H1 (cell line): ENCODE data around the gene GAN. TPM values are rescaled to one million over a fixed set of nuclear protein-coding genes. Genes with fewer than 3 reads are reported as not detected.

Experiments
- ATF3 ChIP-seq: IDR thresholded peaks from 2 replicates; pipeline ENCODE4 v1.6.1; 2011; ENCODE audit warnings: low read depth, mild to moderate bottlenecking, low read length; ENCODE audit not compliant: insufficient read depth
- BACH1 ChIP-seq: IDR thresholded peaks from 2 replicates; pipeline ENCODE4 v1.6.1; 2012; ENCODE audit warnings: low read length, improper control_type of control experiment
- CHD7 ChIP-seq: fragments of 300-600 bp; sonication (generic); IDR thresholded peaks from 2 replicates; pipeline ENCODE4 v1.7.1; 2012; ENCODE audit warnings: low read length, moderate library complexity, mild to moderate bottlenecking, inconsistent platforms; ENCODE audit not compliant: insufficient replicate concordance
- CTBP2 ChIP-seq: IDR thresholded peaks from 2 replicates; pipeline ENCODE4 v1.7.0; 2011; ENCODE audit warnings: borderline replicate concordance, mild to moderate bottlenecking, moderate library complexity, mixed read lengths, low read length; ENCODE audit not compliant: insufficient read depth, insufficient read length
- EP300 ChIP-seq, 2 experiments: IDR thresholded peaks; 1 replicate in 1 of 2; 2 replicates in 1 of 2; pipeline ENCODE4 v1.6.1; 2011 to 2012; ENCODE audit warnings: low read depth in 2 of 2, low read length in 2 of 2, mild to moderate bottlenecking in 2 of 2, borderline replicate concordance in 1 of 2, inconsistent platforms in 1 of 2, moderate library complexity in 1 of 2
- KDM5A ChIP-seq: fragments of 200-600 bp; IDR thresholded peaks from 2 replicates; pipeline ENCODE4 v1.7.1; 2012; ENCODE audit warnings: mild to moderate bottlenecking, low read length, inconsistent platforms, mixed read lengths
- MAX ChIP-seq: IDR thresholded peaks from 2 replicates; pipeline ENCODE4 v1.6.1; 2012; ENCODE audit warnings: inconsistent platforms
- RAD21 ChIP-seq, 2 experiments: IDR thresholded peaks in 1 of 2; conservative IDR thresholded peaks in 1 of 2; 2 replicates each; pipeline ENCODE4 v1.6.1; 2011; ENCODE audit warnings: low read depth in 2 of 2, low read length in 2 of 2, improper control_type of control experiment in 1 of 2, inconsistent platforms in 1 of 2, mild to moderate bottlenecking in 1 of 2, moderate library complexity in 1 of 2
- RBBP5 ChIP-seq: IDR thresholded peaks from 2 replicates; pipeline ENCODE4 v1.7.1; 2012; ENCODE audit warnings: low read depth, mild to moderate bottlenecking, inconsistent platforms, low read length, moderate library complexity, borderline replicate concordance
- RXRA ChIP-seq: IDR thresholded peaks from 2 replicates; pipeline ENCODE4 v1.6.1; 2011; ENCODE audit warnings: low read depth, mild to moderate bottlenecking, low read length, moderate library complexity; ENCODE audit not compliant: insufficient read depth
- polyA plus RNA-seq, 7 experiments: library from polyadenylated mRNA; depleted of rRNA in 3 of 7; stranded (reverse) in 5 of 7; unstranded in 2 of 7; fragments of >200 nt in 5 of 7; fragments of 200-250 nt in 2 of 7; gene quantifications; 1 replicate in 5 of 7; 2 replicates in 1 of 7; 4 replicates in 1 of 7; pipeline versions ENCODE4 v1.2.1 to v1.2.3, GENCODE V29; 2011 to 2013; ENCODE audit warnings: missing spikeins in 2 of 7, mixed read lengths in 2 of 7
- total RNA-seq: library from RNA; stranded (reverse); fragmentation: NEBNext Ultra II Directional; extraction: Animal tissue kit (Norgen Biotek cat#: 25700); gene quantifications from 2 replicates; pipeline ENCODE4 v1.2.1, GENCODE V29; 2021

Gene GAN
- total and polyA plus RNA-seq, 2 of the 8 experiments (the other 6 are each of a cell fraction or from before 2014, with no cell fraction given), result 4.5 to 23.9 TPM

GRCh38 chr16:81275795-81276194 is 39.0 kb upstream of the GAN start (continued):
- TF ChIP-seq CHD7 (no peak), CTBP2 (no peak), RBBP5 (no peak), ATF3 (no peak), EP300 (IDR thresholded peaks at IDR 0.05; ENCODE audit: borderline replicate concordance in 1 of 2, low read depth in 2 of 2, low read length in 2 of 2) (no peak), BACH1 (no peak), RAD21 (IDR thresholded peaks at IDR 0.05 in 1 of 2, conservative IDR thresholded peaks at IDR 0.05 in 1 of 2; ENCODE audit: low read depth in 2 of 2, low read length in 2 of 2) (no peak), KDM5A (no peak), RXRA (no peak), MAX (no peak)
